Measurements from ENCODE around the gene RCAN1.

- TF ChIP-seq HINFP (tag; conservative IDR thresholded peaks at IDR 0.05; ENCODE audit: low read depth) (no peak), MYC (IDR thresholded peaks at IDR 0.05; ENCODE audit: low read depth, low read length) (no peak), MYC (CRISPR knock-in tag; IDR thresholded peaks at IDR 0.05; ENCODE audit: borderline replicate concordance, low read depth) (no peak)
Measured at GRCh38 chr21:34574601-34575529, 40.0 kb downstream of the RCAN1 start.
